Measurements from ENCODE around the gene ROBO2. TPM values are rescaled to one million over a fixed set of nuclear protein-coding genes. Genes with fewer than 3 reads are reported as not detected.

Gene ROBO2
- total and polyA plus RNA-seq, 10 donors = 0.41 to 14.8 (median 5.2) TPM

DNA sequence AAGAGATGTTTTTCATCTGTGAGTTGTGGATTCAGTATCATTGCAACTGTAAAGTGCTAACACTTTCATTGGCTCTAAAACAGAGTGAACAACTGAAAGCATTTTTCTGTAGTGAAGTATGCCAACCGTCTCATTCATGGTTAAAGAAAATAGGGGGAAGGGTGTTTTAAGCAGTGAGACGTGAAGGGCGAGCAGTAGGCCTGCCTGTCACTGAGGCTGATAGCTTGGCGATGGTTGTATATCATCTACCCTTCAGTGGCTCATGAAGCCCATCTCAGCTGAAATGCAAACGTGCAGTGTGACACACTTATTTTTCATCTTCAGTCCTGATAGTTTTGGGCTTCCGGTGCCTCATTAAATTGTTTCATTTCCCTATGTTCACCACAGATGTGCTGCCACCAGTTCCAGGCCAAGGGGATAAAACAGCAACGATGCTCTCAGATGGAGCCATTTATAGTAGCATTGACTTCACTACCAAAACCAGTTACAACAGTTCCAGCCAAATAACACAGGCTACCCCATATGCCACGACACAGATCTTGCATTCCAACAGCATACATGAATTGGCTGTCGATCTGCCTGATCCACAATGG, 562.0 kb downstream of the ROBO2 start:
- no peak for DNase-seq
- intact Hi-C loops (cut with DNase I; ENCODE audit: low total_unique reads) = no loop called here
- no peaks in the 10 kb centered on the region for H3K36me3 ChIP-seq
- H3K27ac ChIP-seq = no peak overlapping the region
- H3K9me3 ChIP-seq = peaks cover 0 to 4% (median 0%) of the 10 kb centered on the region in 8 donors
- no peak for TF ChIP-seq POLR2A (IDR thresholded peaks at IDR 0.05)
- TF ChIP-seq CTCF (IDR thresholded peaks at IDR 0.05 in 8 of 11, conservative IDR thresholded peaks at IDR 0.05 in 3 of 11) = no peak
- no peak for TF ChIP-seq POLR2AphosphoS5 (IDR thresholded peaks at IDR 0.05)
- WGBS, 5 donors = 82 to 88% (median 85%) methylated on average over 9 of the region's 9 CpGs
- no peaks in the 10 kb centered on the region for H3K4me1 ChIP-seq
- no peak overlapping the region for H3K4me3 ChIP-seq
- no peaks in the 10 kb centered on the region for H3K27me3 ChIP-seq (replicated peaks in 1 of 7)

- no peak for TF ChIP-seq CTCF (IDR thresholded peaks at IDR 0.05 in 8 of 11, conservative IDR thresholded peaks at IDR 0.05 in 3 of 11)
- no peak for TF ChIP-seq POLR2AphosphoS5 (IDR thresholded peaks at IDR 0.05)
- TF ChIP-seq POLR2A (IDR thresholded peaks at IDR 0.05) = no peak
- Histone ChIP-seq H3K4me3 (no peak overlapping the region), H3K9me3 (peaks cover 0 to 4% (median 0%) of the 10 kb centered on the region in 8 donors), H3K27ac (no peak overlapping the region), H3K27me3 (replicated peaks in 1 of 7) (no peaks in the 10 kb centered on the region), H3K36me3 (no peaks in the 10 kb centered on the region), H3K4me1 (no peaks in the 10 kb centered on the region)
- no peak for DNase-seq
- intact Hi-C loops (cut with DNase I; ENCODE audit: low total_unique reads) = no loop called here
- 90 to 99% (median 94%) methylated on average over 3 of the region's 3 CpGs for WGBS, 5 donors
Measured at GRCh38 chr3:77602722-77603121, 562.8 kb downstream of the ROBO2 start.

DNA sequence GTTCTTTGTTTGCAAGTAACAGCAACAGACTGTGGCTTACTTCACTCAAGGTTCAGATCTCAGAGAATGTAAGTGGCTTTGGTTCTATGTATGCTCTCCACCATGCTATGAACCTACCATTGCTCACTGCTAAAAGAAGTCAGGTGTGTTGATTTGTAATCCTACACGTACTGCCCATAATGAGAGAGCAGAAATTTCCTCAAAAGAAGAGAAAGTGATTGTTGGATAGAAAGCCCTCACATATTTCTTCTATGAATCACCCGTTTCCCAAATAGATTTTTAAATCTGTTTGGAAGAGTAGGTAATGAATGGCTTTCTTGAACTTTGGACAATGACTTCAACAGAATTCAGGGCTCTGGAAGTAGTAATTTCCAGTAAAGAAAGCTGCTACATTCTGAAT, 565.4 kb downstream of the ROBO2 start:
- 76 to 86% (median 79%) methylated on average over 2 of the region's 2 CpGs for WGBS, 5 donors
- H3K9me3 ChIP-seq = peaks cover 0 to 4% (median 0%) of the 10 kb centered on the region in 8 donors
- H3K27me3 ChIP-seq (replicated peaks in 1 of 7) = no peaks in the 10 kb centered on the region
- H3K4me1 ChIP-seq = no peaks in the 10 kb centered on the region
- no peak overlapping the region for H3K4me3 ChIP-seq
- no peak for DNase-seq
- no peaks in the 10 kb centered on the region for H3K36me3 ChIP-seq
- intact Hi-C loops (cut with DNase I; ENCODE audit: low total_unique reads) = no loop called here
- TF ChIP-seq POLR2AphosphoS5 (IDR thresholded peaks at IDR 0.05) = no peak
- TF ChIP-seq CTCF (IDR thresholded peaks at IDR 0.05 in 8 of 11, conservative IDR thresholded peaks at IDR 0.05 in 3 of 11) = no peak
- TF ChIP-seq POLR2A (IDR thresholded peaks at IDR 0.05) = no peak
- H3K27ac ChIP-seq = no peak overlapping the region

GRCh38 chr3:77605865-77606264, 566.0 kb downstream of the ROBO2 start:
- TF ChIP-seq POLR2A (IDR thresholded peaks at IDR 0.05) (no peak), CTCF (IDR thresholded peaks at IDR 0.05 in 8 of 11, conservative IDR thresholded peaks at IDR 0.05 in 3 of 11) (no peak), POLR2AphosphoS5 (IDR thresholded peaks at IDR 0.05) (no peak)
- Histone ChIP-seq H3K36me3 (no peaks in the 10 kb centered on the region), H3K4me1 (no peaks in the 10 kb centered on the region), H3K4me3 (no peak overlapping the region), H3K9me3 (peaks cover 0 to 6% (median 0%) of the 10 kb centered on the region in 8 donors), H3K27ac (no peak overlapping the region), H3K27me3 (replicated peaks in 1 of 7) (no peaks in the 10 kb centered on the region)
- DNase-seq = no peak
- WGBS, 5 donors = 48 to 63% (median 52%) methylated on average over 1 of the region's 1 CpG
- intact Hi-C loops (cut with DNase I; ENCODE audit: low total_unique reads) = no loop called here
